Measurements from ENCODE around the gene LMF1. TPM values are rescaled to one million over a fixed set of nuclear protein-coding genes. Genes with fewer than 3 reads are reported as not detected.

LMF1 gene
- total and polyA plus RNA-seq, 9 of the 15 experiments (the other 6 are each of a cell fraction or from before 2014, with no cell fraction given): 0.11 to 1.6 (median 0.55) TPM; not detected in 1

DNA sequence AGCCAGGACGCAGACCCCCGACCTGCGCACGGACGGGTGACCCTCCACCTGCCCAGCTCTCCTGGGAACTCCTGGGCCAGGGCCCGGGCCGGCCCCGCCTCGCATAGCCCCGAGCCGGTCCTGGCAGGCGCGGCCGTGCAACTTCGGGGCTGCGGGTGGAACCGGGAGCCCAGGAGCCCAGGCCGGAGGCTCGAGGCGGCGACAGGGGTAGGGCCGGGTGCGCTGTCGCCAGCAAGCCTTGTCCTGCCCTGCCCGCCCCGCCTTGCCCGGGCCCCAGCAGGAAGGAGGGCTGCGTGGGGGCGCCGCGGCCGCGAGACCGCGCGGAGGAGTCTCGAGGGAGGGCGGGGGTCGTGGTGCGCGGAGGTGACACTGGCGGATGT, 408 bp downstream of the LMF1 start (continued):
- TF ChIP-seq THRB (CRISPR knock-in tag; conservative IDR thresholded peaks at IDR 0.05) (no peak), ZBTB43 (CRISPR knock-in tag; IDR thresholded peaks at IDR 0.05) (peak; percentile 80), KAT8 (IDR thresholded peaks at IDR 0.05; ENCODE audit: low read depth) (no peak), FOXM1 (IDR thresholded peaks at IDR 0.05; ENCODE audit: low read depth) (no peak), FOXM1 (CRISPR knock-in tag; IDR thresholded peaks at IDR 0.05; ENCODE audit: low read depth) (no peak), EP400 (IDR thresholded peaks at IDR 0.05) (no peak), ZBTB7A (IDR thresholded peaks at IDR 0.05; ENCODE audit: borderline replicate concordance, control insufficient read depth, low read depth, low read length) (peak; percentile 43; the same call in 1 of the 2 replicates), NRF1 (conservative IDR thresholded peaks at IDR 0.05 in 1 of 2, IDR thresholded peaks at IDR 0.05 in 1 of 2) (no peak), MCM7 (IDR thresholded peaks at IDR 0.05) (no peak), RAD21 (CRISPR knock-in tag; conservative IDR thresholded peaks at IDR 0.05 in 1 of 2, IDR thresholded peaks at IDR 0.05 in 1 of 2) (no peak), GTF2B (IDR thresholded peaks at IDR 0.05; ENCODE audit: extremely low read depth, insufficient read length) (no peak)
- TF ChIP-seq, protein P1, sequence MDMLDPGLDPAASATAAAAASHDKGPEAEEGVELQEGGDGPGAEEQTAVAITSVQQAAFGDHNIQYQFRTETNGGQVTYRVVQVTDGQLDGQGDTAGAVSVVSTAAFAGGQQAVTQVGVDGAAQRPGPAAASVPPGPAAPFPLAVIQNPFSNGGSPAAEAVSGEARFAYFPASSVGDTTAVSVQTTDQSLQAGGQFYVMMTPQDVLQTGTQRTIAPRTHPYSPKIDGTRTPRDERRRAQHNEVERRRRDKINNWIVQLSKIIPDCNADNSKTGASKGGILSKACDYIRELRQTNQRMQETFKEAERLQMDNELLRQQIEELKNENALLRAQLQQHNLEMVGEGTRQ (CRISPR knock-in tag; IDR thresholded peaks at IDR 0.05): no peak
- TF ChIP-seq, protein P2, sequence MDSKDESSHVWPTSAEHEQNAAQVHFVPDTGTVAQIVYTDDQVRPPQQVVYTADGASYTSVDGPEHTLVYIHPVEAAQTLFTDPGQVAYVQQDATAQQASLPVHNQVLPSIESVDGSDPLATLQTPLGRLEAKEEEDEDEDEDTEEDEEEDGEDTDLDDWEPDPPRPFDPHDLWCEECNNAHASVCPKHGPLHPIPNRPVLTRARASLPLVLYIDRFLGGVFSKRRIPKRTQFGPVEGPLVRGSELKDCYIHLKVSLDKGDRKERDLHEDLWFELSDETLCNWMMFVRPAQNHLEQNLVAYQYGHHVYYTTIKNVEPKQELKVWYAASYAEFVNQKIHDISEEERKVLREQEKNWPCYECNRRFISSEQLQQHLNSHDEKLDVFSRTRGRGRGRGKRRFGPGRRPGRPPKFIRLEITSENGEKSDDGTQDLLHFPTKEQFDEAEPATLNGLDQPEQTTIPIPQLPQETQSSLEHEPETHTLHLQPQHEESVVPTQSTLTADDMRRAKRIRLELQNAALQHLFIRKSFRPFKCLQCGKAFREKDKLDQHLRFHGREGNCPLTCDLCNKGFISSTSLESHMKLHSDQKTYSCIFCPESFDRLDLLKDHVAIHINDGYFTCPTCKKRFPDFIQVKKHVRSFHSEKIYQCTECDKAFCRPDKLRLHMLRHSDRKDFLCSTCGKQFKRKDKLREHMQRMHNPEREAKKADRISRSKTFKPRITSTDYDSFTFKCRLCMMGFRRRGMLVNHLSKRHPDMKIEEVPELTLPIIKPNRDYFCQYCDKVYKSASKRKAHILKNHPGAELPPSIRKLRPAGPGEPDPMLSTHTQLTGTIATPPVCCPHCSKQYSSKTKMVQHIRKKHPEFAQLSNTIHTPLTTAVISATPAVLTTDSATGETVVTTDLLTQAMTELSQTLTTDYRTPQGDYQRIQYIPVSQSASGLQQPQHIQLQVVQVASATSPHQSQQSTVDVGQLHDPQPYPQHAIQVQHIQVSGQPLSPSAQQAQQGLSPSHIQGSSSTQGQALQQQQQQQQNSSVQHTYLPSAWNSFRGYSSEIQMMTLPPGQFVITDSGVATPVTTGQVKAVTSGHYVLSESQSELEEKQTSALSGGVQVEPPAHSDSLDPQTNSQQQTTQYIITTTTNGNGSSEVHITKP (IDR thresholded peaks at IDR 0.05; ENCODE audit: partially characterized antibody): no peak

All from K562 (cell line).